GM19372 (cell line): Measurements from ENCODE around the gene PRDM2.

Source experiments
- ATAC-seq: cut with Tn5 transposase; IDR thresholded peaks from one replicate; pipeline ENCODE4 v1.9.1; 2021; ENCODE audit warnings: mild to moderate bottlenecking, low read depth, moderate library complexity; ENCODE audit not compliant: unreplicated experiment

PRDM2 gene

GRCh38 chr1:13782634-13783360 is 82.8 kb downstream of the PRDM2 start:
- no peak for ATAC-seq

GRCh38 chr1:13783551-13783950 is 83.6 kb downstream of the PRDM2 start:
- ATAC-seq = no peak

DNA sequence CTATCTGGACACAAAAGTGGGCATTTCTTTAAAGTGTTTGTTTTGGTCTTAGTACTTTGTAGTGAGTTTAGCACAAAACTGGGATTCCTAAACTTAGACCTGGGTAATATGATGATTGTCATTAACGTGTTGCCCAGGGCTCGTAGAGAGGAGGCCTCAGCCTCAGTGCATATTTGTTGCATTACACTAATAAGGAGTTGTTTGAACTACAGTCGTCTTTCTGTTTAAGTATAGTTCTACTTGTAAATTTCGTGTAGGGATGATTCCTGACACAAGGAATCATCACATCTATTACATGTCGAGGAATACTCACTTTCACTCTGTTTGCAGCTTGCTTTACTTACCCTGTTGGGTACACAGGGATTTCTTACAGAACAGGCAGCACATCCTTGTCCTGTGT is 85.0 kb downstream of the PRDM2 start:
- no peak for ATAC-seq

DNA sequence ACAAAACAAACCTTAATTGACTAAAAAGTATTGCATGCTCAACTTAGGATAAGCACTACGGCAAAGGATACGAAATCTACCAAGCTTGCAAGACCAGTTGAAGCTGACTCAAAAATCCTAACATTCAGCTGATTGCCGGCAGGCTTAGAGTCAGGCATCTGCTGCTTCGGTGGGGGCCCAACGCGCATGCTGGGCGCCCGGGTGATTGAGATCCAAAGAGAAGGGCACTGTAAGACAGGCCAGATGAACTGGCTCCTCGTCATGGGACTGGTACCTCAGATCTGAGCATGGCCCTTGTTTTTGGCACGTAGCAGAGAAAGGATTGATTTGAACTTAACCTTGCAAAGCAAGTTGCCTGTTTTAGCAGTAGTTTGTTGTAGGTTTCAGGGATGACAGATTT is 86.6 kb downstream of the PRDM2 start:
- ATAC-seq = no peak

DNA sequence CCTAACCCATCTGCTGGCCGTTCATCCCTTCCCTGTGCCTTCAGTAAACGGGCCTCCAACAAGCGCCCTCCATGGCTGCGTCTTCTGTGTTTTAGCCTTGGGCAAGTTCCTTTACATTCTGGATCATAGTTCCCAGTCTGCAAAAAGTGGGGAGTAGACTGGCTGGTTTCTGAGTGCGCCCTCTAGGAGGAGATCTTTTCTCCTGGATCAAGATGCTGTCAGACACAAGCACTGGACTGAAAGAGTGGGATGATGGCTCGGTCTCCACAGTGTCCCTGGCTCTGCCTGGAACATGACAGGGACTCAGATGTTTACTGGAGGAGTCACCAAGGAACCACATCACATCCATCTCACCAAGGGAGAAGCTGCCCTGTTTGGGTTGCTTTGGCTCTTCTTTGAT is 88.8 kb downstream of the PRDM2 start:
- no peak for ATAC-seq

DNA sequence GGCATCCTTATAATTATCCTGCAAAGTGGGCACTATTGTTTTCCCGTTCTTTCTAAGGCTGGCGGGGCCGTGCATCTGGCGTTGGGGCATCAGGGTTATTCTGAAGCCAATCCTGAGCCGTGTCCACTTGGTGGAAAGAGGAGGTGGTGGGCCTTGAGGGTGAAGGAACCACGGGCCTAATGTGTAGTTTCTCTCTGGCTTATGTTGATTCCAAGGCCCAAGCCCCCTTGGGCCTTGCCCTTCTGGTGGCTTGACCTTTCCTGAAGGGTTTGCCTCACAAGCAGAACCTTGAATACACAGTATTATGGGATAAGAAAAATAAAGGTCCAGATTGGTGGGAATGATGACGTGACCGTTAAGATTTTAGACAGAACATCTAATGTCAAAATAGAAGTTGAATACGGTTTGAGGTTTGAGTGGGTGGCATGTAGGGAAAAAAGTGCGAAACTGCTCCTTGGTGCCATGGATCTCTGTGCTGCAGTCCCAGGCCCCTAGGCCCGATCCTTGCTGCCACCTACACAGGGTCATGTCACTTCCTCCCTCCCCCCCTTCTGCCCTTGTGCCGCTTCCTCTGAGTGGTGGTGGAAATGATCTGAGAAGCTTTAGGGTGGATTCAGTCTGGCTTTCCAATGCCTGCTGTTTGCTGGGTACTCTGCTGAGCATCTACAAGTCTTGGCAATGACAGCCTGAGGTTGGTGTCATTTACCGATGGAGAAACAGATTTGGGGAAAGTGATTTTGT is 90.5 kb downstream of the PRDM2 start:
- ATAC-seq = no peak

DNA sequence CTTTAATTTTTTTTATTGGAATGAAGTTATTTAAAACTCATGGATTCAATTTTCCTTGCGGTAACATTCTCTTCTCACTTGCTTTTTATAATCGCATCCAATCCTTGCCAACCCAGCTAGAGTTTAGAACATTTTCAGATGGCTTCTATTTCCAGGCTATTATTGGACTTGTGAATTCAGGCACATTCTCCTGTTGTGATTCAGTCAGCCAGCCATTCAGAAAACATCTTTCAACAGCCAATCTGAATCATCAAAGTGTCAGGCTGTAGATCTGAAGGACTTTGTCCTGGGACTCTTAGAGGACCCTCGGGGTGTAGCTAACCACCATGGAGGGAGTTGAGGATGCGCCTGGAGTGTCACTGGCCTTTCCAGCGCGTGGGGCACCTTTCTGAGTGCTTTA is 92.4 kb downstream of the PRDM2 start:
- no peak for ATAC-seq

DNA sequence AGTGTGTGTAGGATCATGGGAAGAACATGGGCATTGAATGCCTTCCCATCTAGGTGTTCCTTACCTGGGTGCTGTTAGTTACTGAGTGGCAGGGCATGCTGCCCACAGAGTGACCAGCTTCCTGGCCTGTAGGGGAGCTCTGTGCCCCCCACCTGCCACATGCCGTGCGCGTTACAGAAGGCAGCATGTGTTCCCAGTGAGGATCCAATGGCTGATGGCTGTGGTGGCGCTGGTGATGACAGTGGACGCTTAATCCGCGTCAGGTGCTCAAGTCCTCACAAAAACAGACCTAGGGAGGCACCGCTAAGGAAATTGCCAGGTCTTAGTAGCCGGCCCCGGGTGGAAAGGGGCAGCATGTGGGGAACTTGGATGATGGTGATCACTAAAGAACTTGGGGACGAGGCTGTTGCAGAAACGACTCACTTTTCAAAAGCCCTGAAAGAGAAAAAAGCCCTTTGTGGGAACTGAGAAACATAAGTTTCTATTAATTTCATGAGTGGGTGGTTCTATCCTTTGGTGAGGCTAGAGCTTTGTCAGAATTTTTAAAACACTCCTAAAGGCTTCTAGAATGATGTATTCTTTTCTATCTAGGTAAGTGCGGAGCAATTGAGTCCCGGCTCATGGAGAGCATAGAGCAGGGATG is 93.2 kb downstream of the PRDM2 start:
- no peak for ATAC-seq

- ATAC-seq = no peak
These were observed 94.5 kb downstream of the PRDM2 start for GRCh38 chr1:13794231-13795187.

GRCh38 chr1:13797397-13797796 is 97.4 kb downstream of the PRDM2 start:
- ATAC-seq = no peak

DNA sequence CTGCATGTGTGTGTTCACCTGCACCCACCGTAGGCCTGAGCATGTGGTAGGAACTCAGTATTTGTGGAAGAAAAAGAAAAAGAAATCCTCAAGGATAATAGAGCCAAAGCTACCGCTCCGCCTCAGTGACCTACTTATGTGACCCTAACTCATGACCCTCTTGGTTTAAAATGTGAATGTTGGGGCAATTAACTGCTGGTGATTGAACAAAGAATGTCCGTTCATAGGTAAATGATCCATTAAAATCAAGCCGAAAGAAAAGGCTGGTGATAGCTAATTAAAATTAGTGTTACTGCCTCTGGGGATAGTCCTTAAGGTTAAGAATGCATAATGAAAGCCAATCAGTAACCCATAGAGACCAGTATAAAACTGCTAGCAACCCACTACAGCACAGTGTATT is 98.1 kb downstream of the PRDM2 start:
- ATAC-seq = no peak

GRCh38 chr1:13799502-13800283 is 99.7 kb downstream of the PRDM2 start:
- ATAC-seq = no peak

DNA sequence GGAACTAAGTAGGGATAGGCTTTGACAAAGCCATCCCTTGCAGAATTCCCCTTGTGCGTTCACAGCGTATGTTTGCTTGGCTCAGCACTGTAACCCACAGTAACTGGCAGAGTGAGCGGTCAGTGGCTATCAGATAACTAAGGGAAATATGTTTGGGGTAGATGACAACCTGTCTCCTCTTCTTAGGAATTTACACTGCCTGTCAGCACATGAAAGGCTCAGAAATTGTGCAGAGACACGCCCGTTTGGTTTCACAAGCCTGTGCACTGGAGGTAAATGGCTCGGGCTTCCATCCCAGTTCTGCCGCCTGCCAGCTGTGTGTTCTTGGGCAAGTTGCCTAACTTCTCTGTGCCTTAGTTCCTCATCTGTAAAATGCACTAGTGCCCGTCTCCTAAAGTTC is 101.2 kb downstream of the PRDM2 start:
- ATAC-seq = no peak

- ATAC-seq = no peak
These were observed 101.9 kb downstream of the PRDM2 start for GRCh38 chr1:13801655-13802486.

DNA sequence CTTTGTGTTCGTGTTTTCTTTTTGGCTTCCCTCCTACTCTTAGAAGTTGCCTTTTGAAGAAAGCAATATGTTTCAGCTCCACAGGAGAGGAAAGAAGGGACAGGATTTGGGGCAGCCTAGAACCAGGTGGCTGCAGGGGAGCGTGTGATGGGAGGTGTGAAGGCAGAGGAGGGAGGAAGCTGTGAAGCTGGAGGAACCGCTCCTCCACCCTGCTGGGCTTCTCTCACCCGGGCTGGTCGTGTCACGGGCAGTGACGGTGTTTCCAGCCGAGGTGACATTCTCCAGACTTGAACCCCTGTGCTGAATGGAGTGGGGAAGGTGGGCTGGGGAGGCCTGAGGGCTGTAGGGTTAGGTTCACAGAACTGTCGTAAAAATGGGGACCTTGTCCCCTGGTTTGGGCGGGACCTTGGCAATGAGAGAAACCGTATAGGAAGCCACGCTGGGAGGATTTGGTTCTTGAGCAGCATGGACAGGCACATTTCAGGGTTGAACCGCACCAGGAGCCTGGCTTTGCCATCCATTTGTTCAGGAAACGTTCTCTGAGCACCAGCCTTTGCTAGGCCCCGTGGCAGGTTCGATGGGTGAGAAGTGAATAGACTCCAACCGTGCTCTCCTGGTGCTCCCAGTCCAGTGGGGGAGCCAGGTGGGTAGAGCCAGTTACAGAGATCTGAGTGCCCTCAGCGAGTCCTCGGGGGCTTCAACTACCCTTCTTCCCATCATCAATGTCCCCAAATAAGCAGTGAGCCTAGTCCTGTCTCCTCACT is 103.0 kb downstream of the PRDM2 start:
- no peak for ATAC-seq

- ATAC-seq = no peak
These were observed 103.7 kb downstream of the PRDM2 start for GRCh38 chr1:13803546-13804239.

- ATAC-seq = no peak
These were observed 104.2 kb downstream of the PRDM2 start for GRCh38 chr1:13804240-13804633.

DNA sequence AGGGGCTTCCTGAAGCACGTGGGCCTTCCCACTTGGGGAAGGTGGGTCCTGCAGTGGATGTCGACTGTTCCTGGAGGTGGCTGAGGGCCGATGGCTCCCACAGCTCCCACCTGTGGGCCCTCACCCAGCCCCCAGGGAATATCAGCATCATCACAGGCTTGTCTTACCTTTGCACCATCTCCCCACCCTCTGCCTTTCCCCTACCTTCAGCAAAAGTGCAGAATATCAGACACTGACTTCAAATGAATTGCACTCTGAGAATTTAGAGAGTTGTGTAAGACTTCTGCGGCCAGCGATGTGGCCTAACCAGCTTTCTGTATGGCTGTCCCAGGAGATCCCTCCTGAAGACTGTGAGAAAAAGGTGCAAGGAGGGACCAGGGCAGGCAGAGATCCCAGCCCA is 105.4 kb downstream of the PRDM2 start:
- no peak for ATAC-seq
